HG03521 (cell line): ENCODE data around the gene XPC.

ENCODE experiments used
- ATAC-seq: cut with Tn5 transposase; IDR thresholded peaks from one replicate; pipeline ENCODE4 v1.9.1; 2021; ENCODE audit warnings: mild to moderate bottlenecking, moderate library complexity; ENCODE audit not compliant: unreplicated experiment

XPC gene

DNA sequence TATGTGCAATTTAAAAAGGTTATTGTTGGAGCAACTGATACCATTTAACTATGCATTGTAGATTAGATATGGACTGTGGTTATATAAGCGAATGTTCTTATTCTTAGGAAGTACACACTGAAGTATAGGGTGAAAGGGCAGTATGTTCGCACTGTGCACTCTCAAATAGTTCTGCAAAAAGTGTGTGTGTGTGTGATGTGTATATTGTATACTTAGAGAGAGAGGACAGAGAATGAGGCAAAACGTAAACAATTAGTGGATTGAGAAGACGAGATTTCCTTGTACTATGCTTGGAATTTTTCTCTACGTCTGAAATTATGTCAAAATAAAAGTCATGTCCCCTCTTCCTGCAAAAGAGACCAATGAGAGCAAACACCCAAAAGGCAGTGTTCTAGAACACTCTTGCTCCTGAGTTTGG is 30.6 kb upstream of the XPC start:
- no peak for ATAC-seq

DNA sequence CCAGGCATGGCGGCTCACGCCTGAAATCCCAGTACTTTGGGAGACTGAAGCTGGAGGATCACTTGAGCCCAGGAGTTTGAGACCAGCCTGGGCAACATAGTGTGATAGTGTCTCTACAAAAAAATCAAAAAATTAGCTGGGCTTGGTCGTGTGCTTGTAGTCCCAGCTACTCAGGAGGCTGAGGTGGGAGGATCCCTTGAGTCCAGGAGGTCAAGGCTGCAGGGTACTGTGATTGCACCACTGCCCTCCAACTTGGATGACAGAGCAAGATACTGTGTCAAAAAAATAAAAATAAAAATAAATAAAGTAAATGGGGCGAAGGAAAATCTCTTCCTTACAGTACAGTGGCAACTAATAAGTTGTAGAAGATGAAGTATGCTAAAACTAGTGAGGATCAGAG is 29.8 kb upstream of the XPC start:
- ATAC-seq = no peak

DNA sequence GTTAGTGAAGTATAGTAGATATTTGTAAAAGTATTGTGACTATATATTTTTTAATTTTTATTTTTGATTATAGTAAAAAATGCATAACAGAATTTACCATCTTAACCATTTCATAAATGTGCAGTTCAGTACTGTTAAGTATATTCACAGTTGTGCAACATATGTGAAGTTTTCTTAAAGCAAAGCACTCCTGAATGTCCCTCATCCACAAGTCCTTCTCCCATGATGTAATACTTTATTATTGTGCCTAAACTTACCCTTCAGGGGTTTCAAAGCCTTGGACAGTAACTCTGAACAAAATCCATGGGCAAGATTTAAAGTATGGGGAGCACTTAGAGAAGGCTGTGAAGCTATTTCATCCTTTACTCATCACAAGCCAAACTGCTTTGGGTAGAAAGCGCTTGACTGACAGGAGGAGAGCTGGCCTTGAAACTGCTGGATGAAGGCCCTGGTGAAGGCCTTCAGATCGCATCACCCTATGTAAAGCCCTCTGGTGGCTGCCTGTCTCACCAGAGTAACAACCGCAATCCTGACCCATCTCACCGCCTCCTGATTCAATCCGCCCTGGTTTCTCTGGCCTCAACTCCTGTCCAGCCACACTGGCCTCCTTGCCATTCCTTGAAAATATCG is 28.3 kb upstream of the XPC start:
- ATAC-seq = no peak

DNA sequence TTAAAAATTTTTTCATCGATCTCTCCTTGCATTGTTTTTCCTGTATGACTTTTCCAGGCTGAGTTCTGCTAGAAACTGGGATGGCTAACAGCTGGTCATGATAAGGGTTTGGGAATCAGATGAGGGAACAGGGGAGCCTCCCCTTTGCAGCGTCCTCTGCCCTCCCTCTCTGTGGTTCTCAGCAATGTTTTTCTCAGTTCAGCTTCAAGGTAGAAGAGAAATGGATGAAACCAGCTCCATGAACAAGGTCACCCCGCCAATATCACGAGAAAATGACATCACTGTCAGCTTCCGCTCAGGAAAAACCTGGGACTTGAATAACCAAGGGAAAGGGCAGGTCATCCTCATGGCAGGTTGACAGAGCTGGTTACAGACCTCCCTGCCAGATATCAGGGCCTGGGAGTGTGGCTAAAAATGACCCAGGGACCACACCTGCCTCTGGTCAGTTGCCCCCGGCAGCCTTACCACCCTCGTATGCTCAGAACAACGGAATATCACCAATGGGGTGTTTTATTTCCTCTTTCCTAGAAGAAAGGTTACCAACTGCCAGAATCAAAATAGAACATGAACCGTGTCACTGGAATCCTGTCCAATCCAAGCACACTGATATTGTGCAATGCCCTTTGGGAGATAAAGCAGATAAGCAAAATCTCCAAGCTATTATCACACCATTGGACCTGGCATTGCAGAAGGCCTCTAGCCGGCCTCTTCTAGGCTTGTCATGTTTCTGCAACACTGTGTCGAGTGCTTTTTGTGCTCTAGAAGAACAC is 26.3 kb upstream of the XPC start:
- ATAC-seq = no peak

DNA sequence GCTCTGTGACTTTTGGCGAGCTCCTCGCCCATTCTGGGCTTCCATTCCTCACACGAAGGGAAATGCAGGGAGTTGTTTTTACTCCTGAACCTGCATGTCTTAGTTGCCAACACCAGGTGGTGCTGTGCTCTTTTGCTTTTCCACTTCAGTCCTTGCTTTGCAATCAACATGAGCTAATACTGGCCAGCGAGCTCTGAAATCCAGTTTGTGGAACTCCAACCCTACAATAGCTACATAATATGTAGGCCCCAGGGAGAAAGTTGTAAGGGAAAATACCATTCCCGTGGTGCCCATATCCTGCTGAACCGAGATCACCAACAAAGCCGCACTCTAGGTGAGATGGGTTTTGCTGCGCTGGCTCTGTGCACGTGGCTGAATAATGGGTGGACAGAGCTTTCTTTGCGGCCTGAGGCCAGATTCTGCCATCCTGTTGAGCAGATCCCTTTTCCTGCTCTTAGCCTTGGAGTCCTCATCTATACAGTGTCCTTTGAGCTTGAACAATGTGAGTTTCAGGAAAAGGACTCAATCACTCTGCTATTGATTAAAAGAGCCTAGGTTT is 25.2 kb upstream of the XPC start:
- no peak for ATAC-seq

DNA sequence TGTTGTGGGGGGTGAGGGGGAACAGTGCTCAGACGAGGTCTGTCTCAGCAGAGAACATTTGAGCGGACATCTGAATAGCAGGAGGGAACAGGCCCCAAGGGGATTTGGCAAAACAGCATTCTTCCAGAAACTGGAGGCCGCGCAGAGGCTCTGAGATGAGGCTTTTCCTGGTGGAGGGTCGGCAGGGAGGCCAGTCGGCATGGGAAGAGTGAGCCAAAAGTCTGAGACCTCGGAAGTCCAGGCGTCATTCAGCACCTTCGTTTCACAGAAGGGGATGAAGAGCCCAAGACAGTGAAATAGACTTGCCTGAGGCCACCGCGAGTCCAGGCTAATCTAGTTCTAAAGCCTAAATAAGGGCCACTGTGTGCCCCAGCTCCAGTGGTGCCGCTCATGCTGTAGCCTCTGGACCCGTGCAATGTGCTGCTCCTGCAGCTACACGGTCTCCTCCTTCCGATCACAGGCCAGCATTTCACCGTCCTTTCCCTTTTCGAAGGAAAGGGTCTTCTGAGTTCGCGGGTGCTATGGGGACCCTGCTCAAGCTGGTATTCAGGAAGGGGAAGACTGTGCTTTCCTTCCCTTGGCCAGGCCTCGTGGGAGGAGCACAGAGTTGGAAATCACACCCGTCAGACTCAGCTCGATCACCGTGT is 24.6 kb upstream of the XPC start:
- no peak for ATAC-seq

DNA sequence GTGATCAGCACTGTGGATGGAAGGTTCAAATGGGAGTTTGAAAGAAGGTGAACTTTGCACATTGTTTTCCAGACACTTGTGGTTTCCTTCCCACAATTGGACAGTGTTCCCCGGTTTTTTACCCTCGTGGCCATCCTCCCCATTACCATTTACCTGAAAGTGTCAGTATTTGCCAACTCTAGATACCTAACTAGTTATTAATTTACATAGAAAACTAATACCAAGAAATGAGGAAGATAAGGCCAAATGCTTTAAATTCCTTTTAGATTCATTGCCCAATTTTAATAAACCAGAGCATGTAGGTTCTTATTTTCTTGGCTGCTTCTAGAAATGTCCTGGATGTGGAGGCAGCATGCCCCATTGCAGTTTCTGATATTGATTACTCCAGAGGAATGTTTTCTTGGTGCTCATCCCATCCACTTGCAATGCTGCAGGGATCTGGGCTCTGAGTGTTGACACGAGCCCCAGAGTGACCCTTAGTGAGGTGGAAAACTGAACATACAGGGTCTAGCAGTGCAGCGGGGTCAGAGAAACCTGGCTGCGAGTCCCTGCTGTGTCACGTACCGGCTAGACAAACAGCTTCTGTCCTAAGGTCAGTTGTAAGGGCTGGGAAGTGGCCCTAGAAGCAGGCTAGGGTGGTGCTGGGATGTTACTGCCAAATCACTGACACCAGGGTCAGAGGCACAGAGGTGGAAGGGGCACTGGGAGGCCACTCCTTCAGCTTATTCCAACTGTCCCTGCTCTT is 23.7 kb upstream of the XPC start:
- ATAC-seq = no peak

DNA sequence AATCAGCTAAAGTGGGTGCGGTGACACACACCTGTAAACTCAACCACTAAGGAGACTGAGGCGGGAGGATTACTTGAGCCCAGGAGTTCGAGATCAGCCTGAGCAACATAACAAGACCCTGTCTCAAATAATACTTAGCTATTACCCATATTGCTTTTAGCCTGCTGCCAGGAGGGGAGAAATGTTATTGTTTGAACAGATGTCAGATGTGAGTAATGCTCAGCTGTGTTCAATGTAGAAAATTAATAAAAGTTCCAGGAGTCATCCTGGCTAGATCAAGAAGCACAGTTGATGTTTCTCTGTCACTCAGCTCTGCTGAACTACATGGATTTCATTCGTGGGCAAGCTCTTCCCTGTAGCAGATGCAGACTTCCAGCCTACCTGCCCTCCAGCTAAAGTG is 22.4 kb upstream of the XPC start:
- no peak for ATAC-seq

DNA sequence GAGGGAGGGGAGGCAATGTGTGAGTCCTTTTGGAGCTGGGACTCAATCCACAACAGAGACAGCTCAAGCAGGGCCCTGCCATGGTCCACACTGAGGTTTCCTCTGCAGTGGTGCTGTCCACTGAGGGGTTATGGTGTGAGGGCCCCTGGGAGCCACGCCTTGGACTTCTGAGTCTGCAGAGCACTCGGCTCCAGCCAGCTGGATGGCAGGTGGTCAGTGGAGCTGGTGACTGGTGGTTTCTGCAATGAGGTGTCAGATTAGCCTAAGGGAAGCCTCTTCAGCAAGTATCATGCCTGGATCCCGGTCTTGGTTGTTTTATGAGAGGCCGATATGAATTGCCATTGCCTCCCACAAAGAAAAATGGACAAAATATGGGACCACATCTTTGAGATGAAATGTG is 21.9 kb upstream of the XPC start:
- no peak for ATAC-seq

DNA sequence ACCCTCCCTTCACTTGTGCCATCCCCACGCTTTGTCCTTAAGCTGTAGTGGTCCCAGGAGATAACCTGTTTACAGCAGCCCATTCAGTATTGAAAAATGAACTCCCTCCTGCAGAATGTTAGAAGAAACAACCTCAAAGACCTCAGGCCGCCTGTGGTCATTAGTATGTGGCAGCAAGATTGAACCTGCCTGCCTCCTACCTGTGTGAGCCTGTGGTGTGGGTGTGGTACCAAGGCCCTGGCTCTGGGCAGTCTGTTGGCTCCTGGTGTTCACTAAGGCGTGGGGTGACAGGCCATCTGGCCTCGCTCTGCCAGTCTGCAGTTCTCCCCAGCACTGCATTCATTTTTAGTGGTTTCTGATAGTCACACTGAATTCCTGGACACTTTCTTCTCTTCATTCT is 21.2 kb upstream of the XPC start:
- ATAC-seq = no peak

DNA sequence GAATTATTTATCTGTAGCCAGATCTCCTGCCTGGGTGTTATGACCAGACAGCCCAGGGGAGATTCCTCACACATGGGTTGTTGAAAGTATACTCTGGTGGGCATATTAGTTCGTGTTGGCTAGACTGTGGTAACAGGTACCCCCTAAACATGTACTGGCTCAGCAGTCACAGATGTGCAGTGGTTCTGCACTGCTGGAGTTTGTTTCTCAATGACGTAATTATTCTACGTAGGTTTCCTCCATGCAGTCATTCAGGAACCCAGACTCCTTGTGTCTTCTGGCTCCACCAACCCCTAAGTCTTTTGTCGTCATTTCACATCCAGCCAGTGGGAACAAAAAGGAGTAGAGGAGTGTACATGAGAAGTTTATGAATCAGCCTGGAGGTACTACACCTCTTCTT is 16.5 kb upstream of the XPC start:
- no peak for ATAC-seq

DNA sequence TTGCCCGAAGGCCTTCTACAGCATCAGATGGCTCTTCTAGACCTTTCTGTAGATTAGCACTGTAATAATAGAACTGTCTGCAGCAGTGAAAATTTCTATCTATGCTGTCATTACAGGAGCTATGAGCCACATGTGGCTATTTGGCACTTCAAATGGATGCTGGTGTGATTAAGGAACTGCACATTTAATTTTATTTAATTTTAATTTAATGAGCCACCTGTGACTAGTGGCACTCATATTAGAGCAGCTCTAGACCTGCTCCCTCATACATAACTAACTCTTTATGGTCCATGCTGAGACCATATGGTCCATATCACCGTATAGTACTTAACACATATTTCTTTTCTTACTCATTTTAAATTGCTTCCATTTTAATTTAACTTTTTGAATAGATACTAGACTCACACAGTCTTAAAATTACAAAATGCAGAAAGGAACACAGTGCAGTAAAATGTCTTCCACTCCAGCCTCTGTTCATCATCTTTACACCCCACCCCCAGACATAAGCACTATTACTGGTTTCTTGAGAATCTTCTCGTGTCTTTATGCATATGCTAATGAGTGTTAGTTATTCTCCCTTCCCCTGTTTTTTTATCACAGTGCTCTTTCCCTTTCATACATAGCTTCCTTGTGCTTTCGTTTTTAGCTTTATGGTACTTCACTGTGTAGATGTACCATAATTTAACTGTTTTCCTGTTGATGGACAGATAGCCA is 9.8 kb upstream of the XPC start:
- ATAC-seq = no peak

DNA sequence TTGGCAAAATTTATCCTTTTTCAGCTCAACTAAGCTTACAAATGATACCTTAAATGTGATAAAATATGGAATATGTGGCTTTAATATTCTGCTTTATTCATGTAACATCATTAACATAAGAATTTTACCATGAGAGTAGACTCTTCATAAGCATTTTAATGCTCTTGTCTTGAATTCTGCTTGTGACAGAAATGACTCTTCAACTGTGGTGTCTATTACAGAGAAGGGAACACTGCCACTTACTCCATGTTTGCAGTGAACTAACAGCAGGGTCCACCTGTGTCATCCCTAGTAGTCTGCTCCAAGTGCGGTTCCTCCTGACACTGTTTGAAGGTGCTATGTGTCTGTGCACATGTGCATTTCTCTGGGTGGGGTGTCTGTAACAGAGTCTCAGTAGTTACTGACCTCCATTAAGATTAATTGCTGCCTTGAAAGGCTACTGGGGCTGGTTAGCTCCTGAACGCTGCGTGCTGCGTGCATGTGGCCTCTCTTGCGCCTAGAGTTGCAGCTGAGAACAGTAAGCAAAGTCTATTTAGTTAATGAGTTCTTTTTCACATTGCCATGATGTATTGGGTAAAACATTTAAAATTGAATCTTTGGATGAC is 8.6 kb upstream of the XPC start:
- ATAC-seq = no peak

DNA sequence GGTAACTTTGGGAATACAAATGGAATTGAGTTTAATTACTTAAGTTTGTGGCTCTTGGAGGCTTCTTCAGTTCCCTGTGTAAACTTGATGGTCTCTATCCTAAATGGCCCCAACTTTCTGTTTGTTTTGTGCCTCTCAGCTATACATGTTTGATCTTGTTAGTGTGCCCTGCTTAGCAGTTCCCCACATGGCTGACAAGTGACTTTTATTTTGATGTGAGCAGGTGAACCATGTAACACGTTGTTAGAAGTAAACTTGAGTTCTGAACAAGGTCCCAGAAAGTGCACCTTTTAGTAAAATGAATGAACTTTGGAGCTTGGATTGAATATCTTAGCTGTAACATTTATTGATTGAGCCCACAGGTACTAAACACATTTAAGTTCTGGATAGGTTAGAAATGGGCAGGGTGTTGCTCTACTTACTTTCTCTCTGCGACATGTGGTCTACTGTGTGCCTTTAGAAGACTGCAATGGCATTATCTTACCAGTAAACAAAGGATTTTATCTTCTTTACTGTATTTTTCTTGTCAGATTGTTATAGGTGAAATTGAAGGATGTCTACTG is 4.7 kb upstream of the XPC start:
- no peak for ATAC-seq

DNA sequence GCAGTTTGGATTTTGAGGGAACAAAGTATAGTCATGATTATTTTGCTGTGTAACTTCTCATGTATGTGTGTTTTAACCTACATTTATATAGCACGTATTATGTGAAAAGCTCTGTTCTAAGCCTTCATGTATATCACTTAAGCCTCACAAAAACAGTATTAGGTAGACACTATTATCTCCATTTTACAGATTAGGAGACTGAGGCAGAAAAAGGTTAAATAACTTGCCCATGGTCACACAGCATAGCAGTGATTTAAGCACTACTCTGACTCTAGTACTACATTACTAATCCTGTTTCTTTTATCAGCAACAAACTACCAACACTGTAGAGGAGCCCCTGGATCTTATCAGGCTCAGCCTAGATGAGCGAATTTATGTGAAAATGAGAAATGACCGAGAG is 2.9 kb upstream of the XPC start:
- ATAC-seq = no peak

DNA sequence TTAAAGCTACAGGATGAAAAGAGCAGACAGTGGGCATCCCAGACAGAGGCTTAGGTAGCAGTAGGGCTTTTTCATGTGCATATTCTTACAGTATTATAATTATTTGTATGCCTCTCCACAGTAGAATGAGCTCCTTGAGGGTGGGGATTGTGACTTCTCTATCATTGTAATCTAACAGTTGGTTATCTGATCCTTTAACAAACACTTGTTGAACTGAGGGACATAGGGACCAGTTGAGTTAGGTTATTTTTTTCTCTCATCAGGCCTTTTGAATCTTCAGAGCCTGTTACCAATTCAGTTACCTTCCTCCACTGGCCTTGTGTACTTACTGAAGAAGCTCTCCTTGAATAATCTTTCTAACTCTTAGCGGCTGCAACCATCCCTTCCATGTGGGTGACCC is 1.4 kb upstream of the XPC start:
- no peak for ATAC-seq

DNA sequence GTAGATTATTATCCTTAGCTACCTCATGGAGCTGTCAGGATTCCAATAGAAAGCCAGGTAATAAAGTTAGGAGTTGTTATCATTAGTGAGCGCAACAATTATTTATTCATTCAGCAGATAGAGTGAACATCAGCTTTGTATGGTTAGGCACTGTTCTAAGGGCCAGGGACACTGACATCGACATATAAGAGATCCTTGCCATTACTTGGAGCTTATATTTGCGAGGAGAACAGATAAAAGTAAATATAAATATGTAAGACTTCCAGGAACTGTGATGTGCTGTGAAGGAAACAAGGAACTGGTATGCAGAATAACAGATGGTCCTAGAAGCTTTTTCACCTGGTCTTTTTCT is 689 bp upstream of the XPC start:
- no peak for ATAC-seq

DNA sequence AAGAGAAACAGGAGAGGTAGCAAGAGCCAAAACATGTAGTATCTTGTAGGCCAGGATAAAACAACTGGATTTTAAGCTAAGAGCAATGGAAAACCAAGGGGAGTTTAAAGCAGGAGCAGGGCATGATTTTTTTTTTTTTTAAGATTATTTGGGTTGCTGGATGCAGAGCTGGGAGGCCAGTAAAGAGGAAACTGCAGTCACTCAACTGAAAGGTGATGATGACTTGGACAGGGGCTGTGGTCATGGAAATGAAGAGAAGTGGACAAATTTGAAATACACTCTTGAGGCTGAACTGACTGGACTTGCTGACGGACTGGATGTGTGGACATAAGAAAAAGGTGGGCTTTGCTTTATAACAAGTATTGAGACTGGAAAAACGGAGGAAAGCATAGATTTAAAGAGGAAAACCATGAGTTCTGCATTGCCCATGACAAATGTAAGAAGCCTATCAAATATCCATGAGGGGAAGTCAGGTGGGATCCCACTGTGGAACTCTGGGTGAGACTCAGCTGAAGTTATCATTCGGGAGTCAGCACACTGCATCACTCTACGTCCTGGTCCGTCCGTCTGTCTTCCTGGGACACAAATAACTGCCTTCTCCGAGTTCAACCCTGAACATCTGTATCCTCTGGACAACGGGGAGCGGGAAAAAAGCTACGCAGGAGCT is 688 bp downstream of the XPC start:
- ATAC-seq = no peak

DNA sequence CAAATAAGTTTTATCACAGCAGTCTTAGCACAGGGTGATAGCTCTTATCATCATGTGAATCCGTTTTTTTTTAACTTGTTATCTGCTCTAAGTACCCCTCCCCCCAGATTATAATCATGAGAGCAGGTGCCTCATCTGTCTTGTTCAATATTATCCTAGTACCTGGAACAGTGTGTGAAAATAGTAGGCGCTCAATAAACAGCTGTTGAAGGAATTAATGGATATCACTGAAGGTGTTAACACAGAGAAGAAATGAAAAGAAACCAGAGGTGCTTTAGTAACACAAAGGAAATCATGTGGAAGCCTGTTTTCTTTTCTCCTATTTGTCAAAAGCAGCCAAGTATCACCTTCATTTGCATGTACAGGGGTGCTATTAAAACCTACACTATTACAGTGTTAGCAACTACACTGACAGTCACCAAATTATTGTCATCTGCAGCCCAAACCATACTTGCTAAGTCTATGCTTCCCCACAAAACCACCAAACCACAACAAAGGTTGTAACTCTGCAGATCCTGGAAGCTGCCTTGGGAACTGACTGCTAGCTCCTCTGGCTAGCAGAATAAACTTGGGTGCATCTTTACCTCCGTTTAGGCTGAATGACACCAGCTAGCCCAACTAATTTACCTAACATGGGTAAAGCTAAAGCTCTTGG is 2.9 kb downstream of the XPC start:
- ATAC-seq = no peak
